NCI-H2196 (cell line): ENCODE results near the gene NEURL2.

Experiments used
- DNase-seq: peaks from one replicate; lab custom pipeline; 2025; ENCODE audit not compliant: unreplicated experiment; lab: John Stamatoyannopoulos, UW

The NEURL2 gene

DNA sequence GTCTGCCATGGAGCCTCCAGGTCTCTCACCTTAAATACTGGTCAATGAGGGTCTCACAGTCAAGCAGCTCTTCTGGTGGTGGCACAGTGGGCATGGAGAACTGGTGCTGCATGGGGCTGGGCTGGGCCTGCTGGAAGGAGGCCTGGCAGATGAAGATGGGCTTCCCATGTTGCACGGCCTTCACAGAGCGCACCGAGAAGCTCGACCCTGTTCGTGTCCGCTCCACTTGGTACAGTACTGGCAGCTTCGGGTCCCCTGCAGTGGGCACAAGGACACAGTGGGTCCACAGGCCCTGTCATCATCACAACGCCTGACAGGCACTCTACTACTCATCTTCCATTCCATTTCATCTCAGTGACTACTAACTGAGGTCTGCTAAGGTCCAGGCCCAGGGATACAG is 42.6 kb downstream of the NEURL2 start:
- no peak for DNase-seq

DNA sequence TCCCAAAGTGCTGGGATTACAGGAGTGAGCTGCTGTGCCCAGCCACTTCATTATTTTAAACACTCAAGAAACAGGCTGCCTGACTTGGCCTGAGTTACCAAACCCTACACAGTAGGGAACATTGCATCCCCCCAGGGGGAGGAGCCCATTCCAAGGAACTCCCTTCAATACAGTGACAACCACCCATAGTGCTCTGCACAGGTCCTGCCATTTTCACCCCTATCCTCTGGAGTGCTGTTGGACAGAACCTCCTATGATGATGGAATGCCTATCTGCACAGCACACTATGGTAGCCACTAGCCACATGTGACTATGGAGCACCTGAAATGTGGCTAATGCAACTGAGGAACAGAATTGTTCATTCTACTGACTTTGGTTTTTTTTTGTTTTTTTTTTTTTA is 45.6 kb downstream of the NEURL2 start:
- DNase-seq, result no peak

GRCh38 chr20:45843506-45843905 is 47.5 kb downstream of the NEURL2 start:
- no peak for DNase-seq

- DNase-seq, result no peak
These were observed 48.7 kb downstream of the NEURL2 start for GRCh38 chr20:45842169-45842812.

DNA sequence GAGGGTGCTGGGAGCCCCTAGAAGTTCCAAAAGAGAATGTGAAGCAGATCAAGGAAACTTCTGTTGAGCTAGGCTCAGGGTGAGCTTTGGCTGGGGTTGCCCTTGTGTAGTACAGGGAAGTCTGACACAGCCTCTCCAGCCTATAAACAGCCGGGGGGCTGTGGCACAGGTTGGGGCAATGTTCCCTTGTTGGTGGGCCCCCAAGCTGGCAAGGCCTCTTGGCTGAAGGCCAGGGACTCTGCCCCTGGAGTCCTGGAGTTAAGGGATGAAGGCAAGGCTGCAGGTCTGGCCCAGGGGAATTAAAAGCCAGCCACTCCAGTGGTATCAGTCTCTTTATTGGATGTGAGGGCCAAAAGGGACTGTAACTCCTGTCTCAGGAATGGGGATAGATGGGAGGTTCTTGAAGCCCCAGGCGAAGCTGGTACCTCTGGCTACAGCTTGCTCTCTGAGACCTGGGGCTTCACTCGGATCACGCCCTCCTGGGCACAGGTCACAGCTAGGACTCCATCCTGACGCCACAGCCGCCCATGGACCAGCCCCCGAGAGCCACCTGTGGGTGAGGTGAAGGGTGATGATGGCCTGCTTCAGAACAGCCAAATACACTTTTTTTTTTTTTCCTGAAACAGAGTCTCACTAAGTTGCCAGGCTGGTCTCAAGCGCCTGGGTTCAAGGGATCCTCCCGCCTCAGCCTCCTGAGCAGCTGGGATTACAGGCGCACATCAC is 49.4 kb downstream of the NEURL2 start:
- no peak for DNase-seq

- DNase-seq, result no peak
These were observed 50.3 kb downstream of the NEURL2 start for GRCh38 chr20:45840700-45841198.
